ENCODE results near the gene SNX5. TPM values are rescaled to one million over a fixed set of nuclear protein-coding genes. Genes with fewer than 3 reads are reported as not detected.

SNX5 gene
- total and polyA plus RNA-seq, 2 of the 8 experiments (the other 6 are each of a cell fraction or from before 2014, with no cell fraction given) = 155 to 194 TPM

DNA sequence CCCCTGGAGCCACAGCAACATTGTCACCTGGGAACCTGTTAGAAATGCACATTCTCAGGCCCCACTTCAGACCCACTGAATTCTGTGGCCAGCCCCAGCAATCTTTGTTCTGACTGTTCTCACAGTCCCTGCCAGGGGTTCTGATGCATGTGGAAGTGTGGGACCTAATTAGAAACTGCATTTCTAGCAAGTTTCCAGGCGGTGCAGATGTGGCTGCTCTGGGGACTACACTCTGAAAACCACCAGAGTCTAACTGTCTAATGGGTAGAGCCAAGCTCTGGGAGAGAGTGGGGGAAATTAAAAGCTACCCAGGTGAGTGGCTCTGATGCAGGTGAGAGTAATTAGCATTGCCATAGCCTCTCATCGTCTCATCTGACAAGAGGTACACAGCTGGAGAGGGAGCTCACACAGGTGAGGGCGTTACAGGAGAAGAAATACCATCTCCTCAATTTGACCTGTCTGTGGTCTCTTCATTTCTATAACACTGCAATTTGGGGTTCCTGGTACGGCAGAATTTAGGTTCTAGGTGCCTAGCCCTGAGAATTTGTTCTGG lies 66.0 kb downstream of the SNX5 start (continued):
- TF ChIP-seq, protein P1, sequence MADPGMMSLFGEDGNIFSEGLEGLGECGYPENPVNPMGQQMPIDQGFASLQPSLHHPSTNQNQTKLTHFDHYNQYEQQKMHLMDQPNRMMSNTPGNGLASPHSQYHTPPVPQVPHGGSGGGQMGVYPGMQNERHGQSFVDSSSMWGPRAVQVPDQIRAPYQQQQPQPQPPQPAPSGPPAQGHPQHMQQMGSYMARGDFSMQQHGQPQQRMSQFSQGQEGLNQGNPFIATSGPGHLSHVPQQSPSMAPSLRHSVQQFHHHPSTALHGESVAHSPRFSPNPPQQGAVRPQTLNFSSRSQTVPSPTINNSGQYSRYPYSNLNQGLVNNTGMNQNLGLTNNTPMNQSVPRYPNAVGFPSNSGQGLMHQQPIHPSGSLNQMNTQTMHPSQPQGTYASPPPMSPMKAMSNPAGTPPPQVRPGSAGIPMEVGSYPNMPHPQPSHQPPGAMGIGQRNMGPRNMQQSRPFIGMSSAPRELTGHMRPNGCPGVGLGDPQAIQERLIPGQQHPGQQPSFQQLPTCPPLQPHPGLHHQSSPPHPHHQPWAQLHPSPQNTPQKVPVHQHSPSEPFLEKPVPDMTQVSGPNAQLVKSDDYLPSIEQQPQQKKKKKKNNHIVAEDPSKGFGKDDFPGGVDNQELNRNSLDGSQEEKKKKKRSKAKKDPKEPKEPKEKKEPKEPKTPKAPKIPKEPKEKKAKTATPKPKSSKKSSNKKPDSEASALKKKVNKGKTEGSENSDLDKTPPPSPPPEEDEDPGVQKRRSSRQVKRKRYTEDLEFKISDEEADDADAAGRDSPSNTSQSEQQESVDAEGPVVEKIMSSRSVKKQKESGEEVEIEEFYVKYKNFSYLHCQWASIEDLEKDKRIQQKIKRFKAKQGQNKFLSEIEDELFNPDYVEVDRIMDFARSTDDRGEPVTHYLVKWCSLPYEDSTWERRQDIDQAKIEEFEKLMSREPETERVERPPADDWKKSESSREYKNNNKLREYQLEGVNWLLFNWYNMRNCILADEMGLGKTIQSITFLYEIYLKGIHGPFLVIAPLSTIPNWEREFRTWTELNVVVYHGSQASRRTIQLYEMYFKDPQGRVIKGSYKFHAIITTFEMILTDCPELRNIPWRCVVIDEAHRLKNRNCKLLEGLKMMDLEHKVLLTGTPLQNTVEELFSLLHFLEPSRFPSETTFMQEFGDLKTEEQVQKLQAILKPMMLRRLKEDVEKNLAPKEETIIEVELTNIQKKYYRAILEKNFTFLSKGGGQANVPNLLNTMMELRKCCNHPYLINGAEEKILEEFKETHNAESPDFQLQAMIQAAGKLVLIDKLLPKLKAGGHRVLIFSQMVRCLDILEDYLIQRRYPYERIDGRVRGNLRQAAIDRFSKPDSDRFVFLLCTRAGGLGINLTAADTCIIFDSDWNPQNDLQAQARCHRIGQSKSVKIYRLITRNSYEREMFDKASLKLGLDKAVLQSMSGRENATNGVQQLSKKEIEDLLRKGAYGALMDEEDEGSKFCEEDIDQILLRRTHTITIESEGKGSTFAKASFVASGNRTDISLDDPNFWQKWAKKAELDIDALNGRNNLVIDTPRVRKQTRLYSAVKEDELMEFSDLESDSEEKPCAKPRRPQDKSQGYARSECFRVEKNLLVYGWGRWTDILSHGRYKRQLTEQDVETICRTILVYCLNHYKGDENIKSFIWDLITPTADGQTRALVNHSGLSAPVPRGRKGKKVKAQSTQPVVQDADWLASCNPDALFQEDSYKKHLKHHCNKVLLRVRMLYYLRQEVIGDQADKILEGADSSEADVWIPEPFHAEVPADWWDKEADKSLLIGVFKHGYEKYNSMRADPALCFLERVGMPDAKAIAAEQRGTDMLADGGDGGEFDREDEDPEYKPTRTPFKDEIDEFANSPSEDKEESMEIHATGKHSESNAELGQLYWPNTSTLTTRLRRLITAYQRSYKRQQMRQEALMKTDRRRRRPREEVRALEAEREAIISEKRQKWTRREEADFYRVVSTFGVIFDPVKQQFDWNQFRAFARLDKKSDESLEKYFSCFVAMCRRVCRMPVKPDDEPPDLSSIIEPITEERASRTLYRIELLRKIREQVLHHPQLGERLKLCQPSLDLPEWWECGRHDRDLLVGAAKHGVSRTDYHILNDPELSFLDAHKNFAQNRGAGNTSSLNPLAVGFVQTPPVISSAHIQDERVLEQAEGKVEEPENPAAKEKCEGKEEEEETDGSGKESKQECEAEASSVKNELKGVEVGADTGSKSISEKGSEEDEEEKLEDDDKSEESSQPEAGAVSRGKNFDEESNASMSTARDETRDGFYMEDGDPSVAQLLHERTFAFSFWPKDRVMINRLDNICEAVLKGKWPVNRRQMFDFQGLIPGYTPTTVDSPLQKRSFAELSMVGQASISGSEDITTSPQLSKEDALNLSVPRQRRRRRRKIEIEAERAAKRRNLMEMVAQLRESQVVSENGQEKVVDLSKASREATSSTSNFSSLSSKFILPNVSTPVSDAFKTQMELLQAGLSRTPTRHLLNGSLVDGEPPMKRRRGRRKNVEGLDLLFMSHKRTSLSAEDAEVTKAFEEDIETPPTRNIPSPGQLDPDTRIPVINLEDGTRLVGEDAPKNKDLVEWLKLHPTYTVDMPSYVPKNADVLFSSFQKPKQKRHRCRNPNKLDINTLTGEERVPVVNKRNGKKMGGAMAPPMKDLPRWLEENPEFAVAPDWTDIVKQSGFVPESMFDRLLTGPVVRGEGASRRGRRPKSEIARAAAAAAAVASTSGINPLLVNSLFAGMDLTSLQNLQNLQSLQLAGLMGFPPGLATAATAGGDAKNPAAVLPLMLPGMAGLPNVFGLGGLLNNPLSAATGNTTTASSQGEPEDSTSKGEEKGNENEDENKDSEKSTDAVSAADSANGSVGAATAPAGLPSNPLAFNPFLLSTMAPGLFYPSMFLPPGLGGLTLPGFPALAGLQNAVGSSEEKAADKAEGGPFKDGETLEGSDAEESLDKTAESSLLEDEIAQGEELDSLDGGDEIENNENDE (IDR thresholded peaks at IDR 0.05; ENCODE audit: insufficient replicate concordance, low read length) = no peak
- TF ChIP-seq POLR2A (IDR thresholded peaks at IDR 0.05; ENCODE audit: control extremely low read depth in 1 of 2, low read depth in 2 of 2, low read length in 2 of 2) (no peak), RBBP5 (IDR thresholded peaks at IDR 0.05; ENCODE audit: borderline replicate concordance, low read depth, low read length) (no peak), POLR2AphosphoS5 (IDR thresholded peaks at IDR 0.05; ENCODE audit: low read depth, low read length) (no peak), TBP (IDR thresholded peaks at IDR 0.05; ENCODE audit: low read depth, low read length) (no peak), SRF (IDR thresholded peaks at IDR 0.05; ENCODE audit: low read depth, low read length) (no peak), POU5F1 (IDR thresholded peaks at IDR 0.05; ENCODE audit: low read depth, low read length) (no peak), SIX5 (IDR thresholded peaks at IDR 0.05; ENCODE audit: low read depth, low read length) (no peak), TEAD4 (IDR thresholded peaks at IDR 0.05; ENCODE audit: low read depth, low read length) (no peak), BACH1 (IDR thresholded peaks at IDR 0.05; ENCODE audit: low read length) (no peak), CHD1 (IDR thresholded peaks at IDR 0.05; ENCODE audit: low read depth, low read length) (no peak), JUND (IDR thresholded peaks at IDR 0.05; ENCODE audit: low read length) (no peak)
- TF ChIP-seq, protein P2, sequence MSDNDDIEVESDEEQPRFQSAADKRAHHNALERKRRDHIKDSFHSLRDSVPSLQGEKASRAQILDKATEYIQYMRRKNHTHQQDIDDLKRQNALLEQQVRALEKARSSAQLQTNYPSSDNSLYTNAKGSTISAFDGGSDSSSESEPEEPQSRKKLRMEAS (IDR thresholded peaks at IDR 0.05) = no peak
